Epithelial cell of proximal tubule (primary cell): ENCODE measurements around the gene IFIT2. TPM values are rescaled to one million over a fixed set of nuclear protein-coding genes. Genes with fewer than 3 reads are reported as not detected.
"Not testable (repeated sequence)": the region's sequence is repeated elsewhere in the genome, so short reads cannot be mapped to it uniquely, and the experiment has no call there.

Source experiments
- DNase-seq: peaks from one replicate; pipeline ENCODE4 v3.0.0-alpha.2; 2011; ENCODE audit warnings: low read depth
- H3K4me3 ChIP-seq: 2 replicates; pipeline ENCODE4 v1.5.1; 2011; ENCODE audit warnings: low read depth, mild to moderate bottlenecking, low read length
- CTCF ChIP-seq: conservative IDR thresholded peaks from 2 replicates; pipeline ENCODE4 v1.5.1; 2012; ENCODE audit warnings: low read depth, mild to moderate bottlenecking, low read length
- total RNA-seq: library from RNA; depleted of rRNA; stranded (reverse); fragments of >200 nt; gene quantifications from 2 replicates; pipeline ENCODE4 v1.2.3, GENCODE V29; 2015

IFIT2 gene
- total RNA-seq, 1 donor from 2014 or later: 2.2 TPM

GRCh38 chr10:89307269-89307577 is 5.4 kb downstream of the IFIT2 start:
- no peak overlapping the region for H3K4me3 ChIP-seq

DNA sequence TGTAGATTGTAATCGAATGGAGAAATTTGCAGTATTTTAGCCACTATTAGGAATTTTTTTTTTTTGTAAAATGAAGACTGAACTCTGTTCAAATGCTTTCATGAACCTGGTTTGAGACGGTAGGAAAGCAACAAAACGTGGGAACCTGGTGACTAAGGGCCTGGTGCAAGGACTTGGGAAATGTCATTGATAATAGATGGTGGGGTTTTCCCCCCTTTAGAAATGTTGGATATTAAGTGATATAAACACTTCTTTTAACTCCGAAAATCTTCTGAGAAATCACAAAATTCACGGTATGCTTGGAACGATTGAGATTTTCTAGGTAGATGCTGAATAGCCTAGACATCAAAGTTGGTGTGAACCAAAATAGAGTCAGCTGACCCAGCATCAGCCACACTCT is 6.4 kb downstream of the IFIT2 start:
- DNase-seq: no peak
- H3K4me3 ChIP-seq: no peak overlapping the region
- TF ChIP-seq CTCF: no peak

More at GRCh38 chr10:89307269-89307577, 5.4 kb downstream of the IFIT2 start:
- no peak for DNase-seq
- no peak for TF ChIP-seq CTCF

- DNase-seq: no peak
- no peak for TF ChIP-seq CTCF
- no peak overlapping the region for H3K4me3 ChIP-seq
Measured at GRCh38 chr10:89308736-89309135, 6.9 kb downstream of the IFIT2 start.

GRCh38 chr10:89309156-89310055 is 7.6 kb downstream of the IFIT2 start:
- DNase-seq: no peak

GRCh38 chr10:89310056-89310893 is 8.4 kb downstream of the IFIT2 start:
- no peak for TF ChIP-seq CTCF
- no peak for DNase-seq
- no peak overlapping the region for H3K4me3 ChIP-seq

More at GRCh38 chr10:89309156-89310055, 7.6 kb downstream of the IFIT2 start:
- no peak for TF ChIP-seq CTCF
- H3K4me3 ChIP-seq: no peak overlapping the region

DNA sequence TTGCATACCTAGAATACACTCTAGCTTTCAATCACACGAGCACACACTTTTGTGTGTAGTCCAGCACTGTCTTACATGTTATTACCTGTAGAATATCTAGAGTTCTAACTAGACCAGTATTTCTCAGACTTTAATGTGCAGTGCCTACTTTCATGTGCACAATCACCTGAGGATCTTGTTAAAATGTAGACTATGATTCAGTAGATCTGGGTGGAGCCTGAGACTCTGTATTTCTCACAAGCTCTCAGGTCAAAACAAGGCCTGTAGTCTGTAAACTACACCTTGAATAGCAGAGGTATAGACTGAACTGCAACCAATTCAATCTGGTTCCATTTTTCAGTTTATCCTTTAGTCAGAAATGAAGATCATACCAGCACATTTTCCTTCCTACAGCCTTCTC is 11.1 kb downstream of the IFIT2 start:
- H3K4me3 ChIP-seq: no peak overlapping the region
- no peak for TF ChIP-seq CTCF
- no peak for DNase-seq

GRCh38 chr10:89314676-89315075 is 12.8 kb downstream of the IFIT2 start:
- no peak overlapping the region for H3K4me3 ChIP-seq
- TF ChIP-seq CTCF: no peak
- no peak for DNase-seq

GRCh38 chr10:89318047-89318446 is 16.2 kb downstream of the IFIT2 start:
- not testable (repeated sequence) for H3K4me3 ChIP-seq, DNase-seq

- not testable (repeated sequence) for H3K4me3 ChIP-seq, DNase-seq
Measured at GRCh38 chr10:89325081-89325480, 23.2 kb downstream of the IFIT2 start.

DNA sequence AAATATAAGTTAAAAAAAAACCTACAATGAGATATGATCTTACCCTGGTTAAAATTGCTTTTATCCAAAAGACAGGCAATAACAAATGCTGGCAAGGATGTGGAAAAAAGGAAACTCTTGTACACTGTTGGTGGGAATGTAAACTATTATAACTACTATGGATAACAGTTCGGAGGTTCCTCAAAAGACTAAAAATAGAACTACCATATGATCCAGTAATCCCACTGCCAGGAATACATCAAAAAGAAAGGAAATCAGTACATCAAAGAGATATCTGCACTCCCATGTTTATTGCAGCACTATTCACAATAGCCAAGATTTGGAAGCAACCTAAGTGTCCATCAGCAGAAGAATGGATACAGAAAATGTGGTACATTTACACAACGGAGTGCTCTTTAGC is 24.0 kb downstream of the IFIT2 start:
- not testable (repeated sequence) for H3K4me3 ChIP-seq, DNase-seq
